Peyer's patch (tissue), 4 donors: Measurements from ENCODE around the gene BEND5.

Experiments
- POLR2A ChIP-seq, 2 donors: fragments of 450-650 bp; IDR thresholded peaks; one replicate each; pipeline ENCODE4 v1.5.1; 2017; ENCODE audit warnings: antibody characterized with exemption in 2 of 2, mild to moderate bottlenecking in 2 of 2, moderate library complexity in 2 of 2
- TF ChIP-seq, protein P1 (sequence below), 6 experiments: fragments of 450-650 bp in 4 of 6; fragments of 200-600 bp in 2 of 6; sonication (generic) in 1 of 6; IDR thresholded peaks; one replicate each; pipeline ENCODE4 v1.5.1; 2017 to 2019; ENCODE audit warnings: antibody characterized with exemption in 6 of 6, mild to moderate bottlenecking in 3 of 6, moderate library complexity in 1 of 6

DNA sequence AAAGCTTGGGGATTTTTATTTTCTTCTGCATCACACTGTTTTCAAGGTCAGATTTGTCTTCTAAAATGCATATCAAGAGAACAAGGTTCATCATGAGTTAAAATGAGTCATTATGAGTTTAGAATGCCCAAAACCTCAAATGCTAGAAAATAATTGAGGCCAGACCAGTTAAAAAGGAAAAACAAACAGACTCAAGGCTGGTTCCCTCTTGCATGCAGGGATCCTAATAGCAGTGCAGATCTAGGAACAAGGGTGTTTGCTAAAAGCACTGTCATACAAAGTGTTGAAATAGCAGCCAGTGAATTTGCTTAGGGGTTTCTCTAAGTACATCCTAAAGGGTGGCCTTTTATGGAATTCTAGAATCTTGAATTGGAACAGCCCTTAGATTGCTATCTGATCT is 15.3 kb downstream of the BEND5 start:
- TF ChIP-seq, protein P1, sequence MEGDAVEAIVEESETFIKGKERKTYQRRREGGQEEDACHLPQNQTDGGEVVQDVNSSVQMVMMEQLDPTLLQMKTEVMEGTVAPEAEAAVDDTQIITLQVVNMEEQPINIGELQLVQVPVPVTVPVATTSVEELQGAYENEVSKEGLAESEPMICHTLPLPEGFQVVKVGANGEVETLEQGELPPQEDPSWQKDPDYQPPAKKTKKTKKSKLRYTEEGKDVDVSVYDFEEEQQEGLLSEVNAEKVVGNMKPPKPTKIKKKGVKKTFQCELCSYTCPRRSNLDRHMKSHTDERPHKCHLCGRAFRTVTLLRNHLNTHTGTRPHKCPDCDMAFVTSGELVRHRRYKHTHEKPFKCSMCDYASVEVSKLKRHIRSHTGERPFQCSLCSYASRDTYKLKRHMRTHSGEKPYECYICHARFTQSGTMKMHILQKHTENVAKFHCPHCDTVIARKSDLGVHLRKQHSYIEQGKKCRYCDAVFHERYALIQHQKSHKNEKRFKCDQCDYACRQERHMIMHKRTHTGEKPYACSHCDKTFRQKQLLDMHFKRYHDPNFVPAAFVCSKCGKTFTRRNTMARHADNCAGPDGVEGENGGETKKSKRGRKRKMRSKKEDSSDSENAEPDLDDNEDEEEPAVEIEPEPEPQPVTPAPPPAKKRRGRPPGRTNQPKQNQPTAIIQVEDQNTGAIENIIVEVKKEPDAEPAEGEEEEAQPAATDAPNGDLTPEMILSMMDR (IDR thresholded peaks at IDR 0.05): no peak
- TF ChIP-seq POLR2A (IDR thresholded peaks at IDR 0.05): no peak
